GM21528 (cell line): ENCODE measurements around the gene DMD.
"Not testable (repeated sequence)": the region's sequence is repeated elsewhere in the genome, so short reads cannot be mapped to it uniquely, and the experiment has no call there.

Experiments used
- ATAC-seq: cut with Tn5 transposase; IDR thresholded peaks from one replicate; pipeline ENCODE4 v1.9.1; 2021; ENCODE audit warnings: mild to moderate bottlenecking, moderate library complexity; ENCODE audit not compliant: unreplicated experiment, low FRiP score

DMD gene

DNA sequence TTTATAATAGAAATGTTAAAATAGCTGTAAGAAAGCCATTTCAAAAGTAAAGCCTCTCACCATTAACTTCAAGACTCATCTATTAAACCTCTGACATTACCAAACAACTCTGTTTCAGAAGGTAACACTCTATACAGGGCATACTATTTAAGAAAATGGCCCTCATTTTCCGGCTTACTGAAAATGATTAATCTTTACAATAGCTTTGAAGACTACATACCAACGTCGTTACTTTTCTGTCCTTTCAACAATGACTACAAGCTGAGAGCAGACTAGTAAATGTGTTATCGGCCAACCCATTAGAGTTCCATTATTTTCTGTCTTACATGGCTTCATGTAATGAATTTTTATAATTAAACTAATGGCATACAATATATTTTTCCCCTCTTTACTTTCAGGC lies 1545.9 kb downstream of the DMD start:
- ATAC-seq = no peak

DNA sequence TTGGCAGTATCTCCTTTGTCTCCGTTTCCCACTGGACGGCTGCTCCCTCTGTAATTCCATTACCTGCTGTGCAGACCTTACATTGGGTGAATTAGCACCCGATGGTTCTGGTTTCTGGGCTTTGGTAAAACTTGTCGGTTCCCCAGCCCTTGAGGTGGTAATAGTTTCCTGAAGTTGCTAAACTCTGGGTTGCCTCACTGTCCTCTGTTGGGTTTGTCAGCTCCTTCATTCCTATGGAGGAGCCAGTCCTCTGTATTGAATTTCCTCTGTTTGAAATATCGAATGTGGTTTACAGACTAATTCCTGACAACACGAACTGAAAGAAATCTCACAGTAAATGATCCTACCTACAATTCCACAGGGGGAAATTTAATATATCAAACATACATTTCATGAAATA lies 1548.2 kb downstream of the DMD start:
- ATAC-seq = no peak

DNA sequence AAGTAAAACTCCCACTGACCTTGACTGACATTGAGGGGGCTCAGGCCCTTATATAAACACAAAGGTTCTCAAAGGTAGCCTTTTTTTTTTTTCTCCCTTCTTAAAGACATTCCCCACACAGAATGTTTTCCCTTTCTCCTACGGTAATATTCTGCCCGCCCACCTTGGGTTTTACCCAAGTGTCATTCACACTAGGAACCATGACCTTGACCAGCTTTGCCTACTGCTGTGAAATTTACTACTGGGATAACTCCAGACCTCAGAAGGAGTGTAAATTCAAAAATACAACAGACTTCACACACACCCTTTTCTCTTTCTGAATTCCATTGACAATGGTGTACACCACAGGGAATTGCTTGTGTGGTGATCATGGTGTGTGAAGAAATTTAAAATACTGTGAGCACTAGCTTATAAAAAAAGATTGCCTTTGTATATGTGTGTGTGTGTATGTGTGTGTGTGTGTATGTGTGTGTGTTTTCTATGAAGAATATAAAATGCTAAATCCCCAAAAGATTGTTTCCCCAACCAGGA lies 1550.0 kb downstream of the DMD start:
- no peak for ATAC-seq

DNA sequence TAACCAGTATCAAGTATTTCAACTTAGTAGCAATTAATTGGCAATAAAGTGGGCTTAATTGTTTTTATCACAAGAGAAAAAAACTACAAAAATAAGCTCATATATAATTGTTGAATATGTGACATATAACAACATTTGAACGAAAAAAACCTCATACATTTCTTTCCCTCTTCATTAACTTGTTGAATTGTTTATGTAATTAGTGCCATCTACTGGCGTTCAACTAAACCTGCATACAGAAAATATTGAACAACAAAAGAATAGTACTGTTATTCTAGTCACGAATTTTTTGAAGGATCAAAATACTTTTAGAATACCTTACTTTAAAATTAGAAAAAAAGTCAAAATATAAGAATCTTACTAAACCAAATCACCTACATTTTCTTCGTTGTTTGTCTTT lies 1553.0 kb downstream of the DMD start:
- ATAC-seq = no peak

DNA sequence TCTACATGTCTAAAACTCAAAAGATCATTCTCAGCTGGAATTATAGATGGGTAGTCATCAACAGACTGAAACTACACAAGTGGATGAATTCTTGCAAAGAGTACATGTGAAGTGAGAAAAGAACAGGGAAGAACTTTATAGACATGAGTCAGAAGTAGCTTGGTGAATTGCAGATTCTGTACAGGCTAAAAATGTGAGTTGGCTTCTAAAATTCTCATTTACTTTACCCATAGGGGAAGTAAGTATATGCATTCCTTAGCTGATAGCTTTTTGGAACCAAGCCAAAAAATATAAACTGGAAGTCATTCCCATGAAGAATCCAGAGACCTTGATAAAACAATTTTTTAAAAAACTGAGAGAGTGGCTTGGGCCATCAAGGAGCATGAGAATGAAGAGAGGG lies 1555.3 kb downstream of the DMD start:
- no peak for ATAC-seq

DNA sequence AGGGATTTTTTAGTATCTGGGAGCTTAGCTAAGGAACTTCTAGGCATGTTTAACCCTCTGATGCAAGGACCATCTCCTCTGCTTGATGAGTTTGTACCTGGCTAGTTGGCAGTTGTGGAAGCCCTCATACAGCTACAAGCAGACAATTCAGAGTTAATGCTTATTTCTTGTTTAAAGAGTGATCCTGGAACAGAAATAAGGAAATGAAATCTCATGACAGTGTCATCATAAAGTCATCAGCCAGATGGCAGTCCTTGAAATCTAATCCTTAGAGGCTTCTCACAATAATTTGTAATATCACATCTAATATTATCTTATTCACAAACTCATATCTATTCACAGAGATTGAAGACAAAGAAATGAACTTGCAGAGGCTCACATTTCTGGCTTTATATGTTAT lies 1557.9 kb downstream of the DMD start:
- ATAC-seq = no peak

DNA sequence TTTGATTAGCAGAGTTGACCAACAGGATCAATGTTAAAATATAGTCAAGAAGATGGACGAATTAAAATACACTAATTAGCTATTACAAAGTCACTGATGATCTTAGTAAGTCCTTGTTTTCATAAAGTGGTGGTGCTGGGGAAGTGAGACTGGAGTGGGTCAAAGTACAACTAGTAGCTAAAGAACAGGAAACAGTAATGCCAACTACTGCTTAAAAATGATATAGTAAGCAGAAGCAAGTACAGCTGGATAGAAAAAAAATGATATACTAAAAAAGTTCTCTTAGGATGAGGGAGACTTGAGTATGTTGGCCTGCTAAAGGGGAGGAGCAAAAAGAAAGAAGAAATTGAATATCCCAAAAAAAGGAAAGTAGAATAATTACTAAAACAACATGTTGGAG lies 1558.7 kb downstream of the DMD start:
- ATAC-seq = no peak

DNA sequence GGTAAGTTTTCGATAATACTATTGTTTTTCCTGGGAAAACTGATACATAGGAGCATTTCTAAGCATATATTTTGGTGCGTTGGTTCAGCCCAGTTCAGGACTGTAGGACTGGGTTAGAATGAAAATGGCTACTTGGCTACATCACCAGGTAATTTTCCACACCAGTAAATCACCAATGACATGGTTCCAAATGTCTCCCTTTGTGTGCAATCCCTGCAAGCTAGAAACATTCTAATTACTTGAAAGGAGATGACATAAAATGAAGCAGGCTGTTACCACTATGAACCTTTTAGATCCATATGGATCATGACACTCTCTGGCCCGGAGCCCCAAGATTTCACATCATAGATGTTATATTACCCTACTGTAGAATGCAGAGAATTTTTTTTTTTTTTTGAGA lies 1562.1 kb downstream of the DMD start:
- ATAC-seq = no peak

DNA sequence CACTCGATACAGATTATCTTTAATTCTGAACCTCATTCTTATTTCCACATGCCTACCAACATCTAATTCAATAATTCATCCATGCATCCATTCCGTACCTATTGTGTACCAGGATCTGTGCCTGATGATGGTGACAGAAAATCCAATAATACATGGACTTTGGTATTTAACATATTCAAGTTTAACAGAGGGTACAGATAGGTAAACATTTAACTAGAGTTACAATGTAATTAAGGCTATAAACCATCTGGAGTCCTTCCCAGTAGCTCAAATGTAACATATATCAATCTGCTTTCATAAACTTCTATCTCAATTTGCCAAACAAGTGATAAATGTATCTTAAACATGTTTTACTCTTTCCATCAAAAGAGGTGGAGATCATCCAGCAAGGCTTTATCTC lies 1578.0 kb downstream of the DMD start:
- ATAC-seq = no peak

DNA sequence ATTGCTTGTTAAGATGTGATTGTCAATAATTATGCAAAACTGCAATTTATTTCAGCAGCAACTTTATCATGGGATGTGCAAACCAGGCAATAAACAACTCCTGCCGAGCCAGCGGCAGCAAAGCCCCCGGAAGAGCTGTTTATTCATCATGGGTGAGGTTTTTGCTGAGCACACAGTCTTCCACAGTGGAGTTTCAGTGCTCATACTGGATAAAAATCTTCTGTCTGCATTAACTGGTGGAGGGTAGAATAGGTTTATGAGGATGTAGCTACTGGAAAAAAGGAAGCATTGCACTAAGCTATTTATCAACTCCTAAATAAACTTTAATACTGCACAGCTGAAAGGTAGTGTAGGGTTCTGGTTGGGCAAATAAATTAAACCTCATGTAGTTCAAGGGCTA lies 1582.2 kb downstream of the DMD start:
- ATAC-seq = no peak

DNA sequence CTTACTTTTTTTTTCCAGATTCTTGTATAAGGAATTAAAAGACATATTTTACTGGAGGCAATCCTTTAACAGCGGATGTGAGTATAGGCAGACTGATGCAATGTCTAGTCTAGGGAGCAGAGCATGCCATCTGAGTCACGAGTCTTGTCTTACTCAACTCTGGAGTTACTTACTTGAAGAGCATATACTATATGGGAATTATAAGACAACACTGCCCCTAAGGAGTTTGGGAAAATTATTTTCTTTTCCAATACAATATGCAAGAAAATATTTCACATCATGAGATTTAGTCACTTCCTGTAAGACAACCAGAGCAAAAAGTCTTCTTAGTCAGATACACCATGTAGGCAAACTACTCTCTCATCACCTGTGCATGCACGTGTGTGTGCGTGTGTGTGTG lies 1602.2 kb downstream of the DMD start:
- ATAC-seq = no peak

DNA sequence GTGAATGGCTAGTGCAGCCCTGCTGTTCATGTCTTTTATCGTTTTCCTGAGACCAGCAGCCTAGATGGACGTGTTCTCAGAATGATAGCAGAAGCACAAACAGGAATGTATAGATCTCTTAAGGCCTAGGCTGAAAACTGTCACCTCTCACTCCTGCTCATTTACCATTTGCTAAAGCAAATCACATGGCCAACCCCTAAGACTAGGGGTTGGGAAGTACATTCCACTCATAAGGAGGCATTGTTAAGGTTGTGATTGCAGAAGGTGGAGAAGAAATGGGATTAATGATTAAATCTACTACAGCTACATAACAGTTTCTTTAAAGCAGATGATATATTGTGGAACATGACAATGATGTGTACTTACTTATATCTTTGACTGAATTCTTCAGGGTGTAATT lies 1602.7 kb downstream of the DMD start:
- no peak for ATAC-seq

DNA sequence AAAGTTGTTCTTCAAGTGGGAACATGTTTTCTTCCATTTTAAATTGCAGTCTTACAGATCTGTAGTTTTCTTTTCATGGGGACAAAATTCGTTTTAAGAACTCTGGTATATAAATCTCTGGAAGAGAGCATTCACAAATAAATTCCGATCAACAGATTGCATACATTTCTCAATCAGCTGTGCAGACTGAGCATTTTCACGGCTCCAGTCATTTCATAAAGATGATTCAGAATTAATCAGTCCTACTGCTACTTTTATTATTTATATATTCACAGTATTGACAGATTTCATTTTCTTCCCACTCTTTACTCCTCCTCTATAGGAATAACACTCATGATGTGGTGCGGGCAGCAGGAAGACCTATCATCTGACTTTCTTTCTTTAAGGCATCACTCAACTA lies 1604.6 kb downstream of the DMD start:
- no peak for ATAC-seq

DNA sequence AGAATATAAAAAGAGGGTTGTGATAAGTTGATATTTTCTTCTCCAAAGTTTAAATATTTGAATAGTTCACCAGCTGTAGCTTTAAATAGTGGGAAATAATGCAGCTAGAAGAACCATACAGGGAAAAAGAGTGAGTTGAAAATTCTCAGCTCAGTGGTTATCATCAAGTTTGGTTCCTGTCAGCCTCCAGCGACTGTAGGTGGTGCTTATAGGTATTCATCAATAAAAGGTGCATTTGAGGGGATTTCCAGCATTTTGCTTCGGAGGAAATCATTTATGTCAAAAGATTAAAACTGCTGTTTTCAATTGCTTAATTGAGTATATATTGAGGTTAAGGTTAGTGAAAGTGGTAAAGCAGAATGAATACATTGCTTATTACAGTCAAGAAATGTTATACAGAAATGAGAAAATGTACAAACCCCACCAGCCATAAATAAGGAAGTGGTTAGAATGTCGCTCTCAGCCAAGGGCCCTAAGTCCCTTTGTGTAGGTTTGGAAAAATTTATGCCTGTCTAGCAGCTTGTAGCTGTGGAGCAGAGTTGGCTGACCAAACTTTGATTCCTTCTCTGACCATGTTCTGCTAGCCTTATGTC lies 1606.6 kb downstream of the DMD start:
- ATAC-seq = peak; percentile 94

DNA sequence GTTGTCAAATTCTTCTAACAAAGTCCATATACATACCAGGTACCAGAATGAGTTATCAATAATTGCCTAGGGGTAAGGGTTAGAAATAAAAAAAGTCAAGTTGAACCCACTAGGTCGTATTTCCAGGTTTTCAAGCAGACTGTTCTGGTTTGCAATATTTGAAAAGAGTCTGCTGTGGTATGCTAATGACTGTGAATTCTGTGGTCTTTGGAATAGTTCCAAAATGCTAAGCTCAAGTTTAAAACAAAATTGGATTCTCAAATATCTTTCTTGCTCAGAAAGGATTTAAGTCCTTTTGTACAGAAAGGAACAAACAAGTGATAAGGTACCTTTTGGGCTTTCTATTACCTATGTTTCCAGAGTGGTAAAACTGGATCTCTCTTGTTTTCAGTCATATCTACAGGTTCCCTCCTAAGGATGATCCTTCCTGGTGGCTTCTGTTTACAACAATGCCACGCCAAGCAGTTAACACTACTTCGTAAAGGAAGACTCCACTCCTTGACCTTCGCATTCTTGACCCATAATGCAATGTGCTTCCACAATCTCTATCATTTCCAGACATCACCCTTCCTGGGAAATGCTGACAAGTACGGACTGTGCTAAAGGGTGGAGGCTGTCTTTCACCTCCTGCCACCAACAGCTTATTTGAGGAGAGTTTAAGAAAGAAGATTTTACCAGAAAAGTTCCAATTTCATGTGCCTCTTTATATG lies 1607.8 kb downstream of the DMD start:
- no peak for ATAC-seq

DNA sequence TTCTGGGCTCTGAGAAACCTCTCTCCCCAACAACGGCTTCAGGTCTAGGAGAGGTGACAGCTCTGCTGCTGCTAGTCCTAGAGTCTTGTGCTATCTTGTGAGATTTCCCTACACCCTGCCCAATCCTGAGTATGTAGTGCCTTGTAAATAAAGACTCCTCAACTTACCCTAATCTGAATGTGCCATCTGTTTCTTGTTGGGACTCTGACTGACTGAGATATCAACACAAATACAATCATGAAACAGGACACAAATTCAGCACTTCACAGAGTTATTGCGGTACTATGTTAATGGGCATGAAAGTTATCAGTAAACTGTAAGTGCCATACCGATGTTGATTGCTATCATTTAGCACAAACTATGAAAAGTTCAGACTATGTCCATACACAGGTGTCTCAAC lies 1610.5 kb downstream of the DMD start:
- no peak for ATAC-seq

DNA sequence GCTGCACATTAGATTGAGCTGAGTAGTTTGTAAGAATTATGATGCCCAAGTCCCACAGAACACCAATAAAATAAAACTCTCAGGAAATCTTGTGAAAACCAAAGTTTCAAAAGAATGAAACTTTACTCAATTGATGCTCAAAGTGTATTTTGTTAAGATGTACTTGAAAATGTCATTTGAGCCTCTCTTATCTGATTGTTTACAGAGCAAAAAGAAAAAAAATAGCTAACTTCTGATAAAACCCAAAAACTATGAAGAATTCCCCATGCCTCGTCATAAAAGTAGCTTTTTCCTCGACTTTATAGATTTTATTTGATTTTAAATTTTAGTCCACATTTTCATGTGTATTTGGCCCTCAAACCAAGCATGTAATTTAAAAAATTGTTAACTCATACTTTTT lies 1618.0 kb downstream of the DMD start:
- ATAC-seq = no peak

DNA sequence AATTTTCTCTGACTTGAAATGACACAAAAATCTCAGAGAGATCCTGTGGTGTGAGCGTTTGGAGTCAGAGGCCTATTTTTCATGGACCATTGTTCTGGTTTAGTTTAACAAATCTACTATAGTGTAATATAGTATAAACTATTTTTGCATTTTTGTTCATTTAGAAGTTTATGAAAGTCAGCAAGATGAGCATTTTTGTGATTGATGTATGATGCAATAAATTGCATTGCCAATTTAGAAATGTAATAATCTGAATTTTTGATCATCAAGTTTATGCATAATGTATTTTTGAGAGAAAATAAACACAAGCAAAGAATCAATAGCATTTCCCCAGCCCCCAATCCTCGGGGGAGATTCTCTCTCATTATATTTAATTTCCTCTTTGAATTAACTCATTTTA lies 1620.0 kb downstream of the DMD start:
- no peak for ATAC-seq

DNA sequence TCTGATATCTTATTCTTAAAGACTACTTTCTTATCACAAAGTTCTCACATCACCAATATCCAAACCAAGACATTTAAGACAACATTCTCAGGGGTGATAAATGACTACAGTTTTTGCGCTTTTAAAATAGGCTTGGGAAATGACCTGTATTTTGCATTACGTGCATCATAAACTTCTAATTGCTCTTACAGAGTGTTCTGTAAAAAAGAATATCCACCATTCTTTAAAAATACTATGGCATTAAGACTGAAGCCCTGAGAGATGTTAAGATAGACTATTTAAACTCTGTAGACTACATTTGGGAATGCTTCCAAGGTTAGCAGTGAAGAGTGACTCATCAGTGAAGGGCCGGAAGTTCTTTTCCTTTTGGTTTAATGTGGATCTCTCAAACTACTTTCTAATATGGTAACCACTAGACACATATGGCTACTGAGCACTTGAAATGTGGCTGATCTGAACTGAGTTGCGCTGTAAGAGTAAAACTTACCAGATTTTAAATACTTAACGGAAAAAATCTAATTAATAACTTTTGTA lies 1620.7 kb downstream of the DMD start:
- no peak for ATAC-seq

DNA sequence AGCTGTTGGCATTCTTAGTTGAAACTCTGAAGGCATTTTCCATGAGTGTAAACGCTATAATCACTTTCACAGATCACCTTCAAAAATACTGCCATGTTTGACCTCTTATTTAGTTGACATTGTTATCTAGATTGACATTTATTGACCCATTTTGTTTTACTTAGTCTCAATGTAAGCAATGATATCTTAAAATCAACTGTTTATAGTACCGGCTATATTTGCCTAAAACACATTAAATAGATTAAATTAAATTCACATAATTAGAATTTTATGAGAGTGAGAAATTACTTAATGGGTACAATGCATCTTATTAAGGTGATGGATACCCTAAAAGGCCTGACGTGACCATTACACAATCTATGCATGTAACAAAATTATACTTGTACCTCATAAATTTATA lies 1621.8 kb downstream of the DMD start:
- no peak for ATAC-seq

DNA sequence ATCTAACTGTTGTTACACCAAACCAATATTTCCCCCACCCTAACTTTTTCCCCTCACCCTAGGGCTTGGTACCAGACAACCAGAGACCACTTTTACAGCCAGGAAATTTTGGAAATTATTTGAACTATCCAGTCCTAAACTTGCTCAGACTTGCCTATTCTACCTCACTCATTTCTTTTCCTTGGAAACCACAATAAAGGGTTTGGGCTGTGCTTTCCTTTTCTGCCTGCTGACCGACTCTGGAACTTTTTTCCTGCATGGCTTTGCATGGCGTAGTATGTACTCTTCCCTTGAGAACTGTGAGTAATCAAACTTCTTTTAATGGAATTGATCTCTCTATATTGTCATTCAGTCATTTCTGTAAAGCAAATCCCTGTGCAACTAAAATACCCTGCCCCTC lies 1623.0 kb downstream of the DMD start:
- no peak for ATAC-seq

DNA sequence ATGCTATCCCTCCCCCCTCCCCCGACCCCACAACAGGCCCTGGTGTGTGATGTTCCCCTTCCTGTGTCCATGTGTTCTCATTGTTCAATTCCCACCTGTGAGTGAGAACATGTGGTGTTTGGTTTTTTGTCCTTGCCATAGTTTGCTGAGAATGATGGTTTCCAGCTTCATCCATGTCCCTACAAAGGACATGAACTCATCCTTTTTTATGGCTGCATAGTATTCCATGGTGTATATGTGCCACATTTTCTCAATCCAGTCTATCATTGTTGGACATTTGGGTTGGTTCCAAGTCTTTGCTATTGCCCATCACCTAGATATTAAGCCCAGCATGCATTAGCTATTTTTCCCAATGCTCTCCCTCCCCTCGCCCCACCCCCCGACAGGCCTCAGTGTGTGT lies 1627.5 kb downstream of the DMD start:
- not testable (repeated sequence) for ATAC-seq
